Keratinocyte (primary cell): ENCODE data around the gene RPRD1B. TPM values are rescaled to one million over a fixed set of nuclear protein-coding genes. Genes with fewer than 3 reads are reported as not detected.

Experiments
- DNase-seq: peaks from one replicate; pipeline ENCODE4 v3.0.0-alpha.2; 2011; ENCODE audit warnings: low read depth, missing footprints, low spot score
- FAIRE-seq: peaks from 2 replicates; lab custom pipeline; 2011; peaks lifted over from hg19 to GRCh38; lab: Jason Lieb, UNC
- H2AFZ ChIP-seq: 2 replicates; pipeline ENCODE4 v1.6.0; 2012; ENCODE audit warnings: low read length, control low read depth, inconsistent platforms; ENCODE audit not compliant: control insufficient read depth
- H3K27ac ChIP-seq: 2 replicates; pipeline ENCODE4 v1.5.1; 2011; ENCODE audit warnings: low read length; ENCODE audit not compliant: control insufficient read depth, insufficient read depth
- H3K27me3 ChIP-seq: 3 replicates; pipeline ENCODE4 v1.6.0; 2011; ENCODE audit warnings: low read length; ENCODE audit not compliant: control insufficient read depth, insufficient read depth; ENCODE audit errors: extremely low read depth
- H3K36me3 ChIP-seq, 2 experiments: 2 replicates in 1 of 2; 3 replicates in 1 of 2; pipeline ENCODE4 v1.5.1; 2011; ENCODE audit warnings: low read length in 2 of 2, mild to moderate bottlenecking in 1 of 2; ENCODE audit not compliant: control insufficient read depth in 2 of 2, insufficient read depth in 2 of 2; ENCODE audit errors: extremely low read depth in 1 of 2
- H3K4me1 ChIP-seq: 3 replicates; pipeline ENCODE4 v1.5.1; 2011; ENCODE audit warnings: low read length; ENCODE audit not compliant: control insufficient read depth, insufficient read depth; ENCODE audit errors: extremely low read depth
- H3K4me2 ChIP-seq: 3 replicates; pipeline ENCODE4 v1.6.0; 2011; ENCODE audit warnings: low read depth, low read length; ENCODE audit not compliant: control insufficient read depth, insufficient read depth; ENCODE audit errors: extremely low read depth
- H3K4me3 ChIP-seq, 3 experiments: fragments of 200-600 bp in 1 of 3; sonication (generic) in 1 of 3; 2 replicates in 2 of 3; 3 replicates in 1 of 3; pipeline ENCODE4 v1.5.1; 2011 to 2016; ENCODE audit warnings: low read length in 3 of 3, mild to moderate bottlenecking in 3 of 3, control low read depth in 2 of 3, inconsistent platforms in 1 of 3, low read depth in 1 of 3, mixed read lengths in 1 of 3, mixed run types in 1 of 3, moderate library complexity in 1 of 3; ENCODE audit not compliant: control insufficient read depth in 2 of 3, insufficient read depth in 2 of 3; ENCODE audit errors: extremely low read depth in 1 of 3
- H3K79me2 ChIP-seq: 2 replicates; pipeline ENCODE4 v1.6.0; 2012; ENCODE audit warnings: low read length; ENCODE audit not compliant: control insufficient read depth, insufficient read depth
- H3K9ac ChIP-seq: 3 replicates; pipeline ENCODE4 v1.6.0; 2011; ENCODE audit warnings: low read length; ENCODE audit not compliant: control insufficient read depth, insufficient read depth; ENCODE audit errors: extremely low read depth
- H3K9me1 ChIP-seq: 3 replicates; pipeline ENCODE4 v1.6.0; 2011; ENCODE audit warnings: low read length; ENCODE audit not compliant: control insufficient read depth, insufficient read depth; ENCODE audit errors: extremely low read depth
- H3K9me3 ChIP-seq: 2 replicates; pipeline ENCODE4 v1.5.1; 2012; ENCODE audit warnings: low read depth, low read length; ENCODE audit not compliant: control insufficient read depth
- H4K20me1 ChIP-seq: 3 replicates; pipeline ENCODE4 v1.6.0; 2011; ENCODE audit warnings: low read length; ENCODE audit not compliant: control insufficient read depth, insufficient read depth; ENCODE audit errors: extremely low read depth
- EZH2 ChIP-seq: IDR thresholded peaks from one replicate; pipeline ENCODE4 v1.6.1; 2012; ENCODE audit warnings: inconsistent platforms, mild to moderate bottlenecking, low read length, moderate library complexity
- dilution Hi-C: fragments of 300-500 bp; cut with MboI; formaldehyde crosslinking; loops from one replicate; pipeline ENCODE4 v1.7.0; 2020; ENCODE audit warnings: low sequenced_read_pairs; ENCODE audit not compliant: extremely low pct_ligation_motif_present
- polyA plus RNA-seq, 5 experiments: library from polyadenylated mRNA; depleted of rRNA in 3 of 5; stranded (reverse) in 3 of 5; stranded (forward) in 1 of 5; unstranded in 1 of 5; fragments of >200 nt; gene quantifications; 1 replicate in 1 of 5; 2 replicates in 3 of 5; 3 replicates in 1 of 5; pipeline versions ENCODE4 v1.2.1 to v1.2.3, GENCODE V29; 2011 to 2012; ENCODE audit warnings: missing spikeins in 2 of 5, low read depth in 1 of 5, low replicate concordance in 1 of 5
- TF ChIP-seq, protein P1 (sequence below), 3 experiments: IDR thresholded peaks in 1 of 3; conservative IDR thresholded peaks in 1 of 3; optimal IDR thresholded peaks in 1 of 3; 2 replicates in 2 of 3; 3 replicates in 1 of 3; pipeline versions ENCODE3 to v1.5.1; 2011; ENCODE audit warnings: low read length in 3 of 3, mild to moderate bottlenecking in 3 of 3, moderate library complexity in 2 of 3, control low read depth in 1 of 3, inconsistent platforms in 1 of 3; ENCODE audit not compliant: insufficient read depth in 2 of 3; ENCODE audit errors: extremely low read depth in 1 of 3

Gene RPRD1B
- polyA plus RNA-seq, 1 donor (not counting 4 experiments of a cell fraction or from before 2014, with no cell fraction given): 19.9 TPM

DNA sequence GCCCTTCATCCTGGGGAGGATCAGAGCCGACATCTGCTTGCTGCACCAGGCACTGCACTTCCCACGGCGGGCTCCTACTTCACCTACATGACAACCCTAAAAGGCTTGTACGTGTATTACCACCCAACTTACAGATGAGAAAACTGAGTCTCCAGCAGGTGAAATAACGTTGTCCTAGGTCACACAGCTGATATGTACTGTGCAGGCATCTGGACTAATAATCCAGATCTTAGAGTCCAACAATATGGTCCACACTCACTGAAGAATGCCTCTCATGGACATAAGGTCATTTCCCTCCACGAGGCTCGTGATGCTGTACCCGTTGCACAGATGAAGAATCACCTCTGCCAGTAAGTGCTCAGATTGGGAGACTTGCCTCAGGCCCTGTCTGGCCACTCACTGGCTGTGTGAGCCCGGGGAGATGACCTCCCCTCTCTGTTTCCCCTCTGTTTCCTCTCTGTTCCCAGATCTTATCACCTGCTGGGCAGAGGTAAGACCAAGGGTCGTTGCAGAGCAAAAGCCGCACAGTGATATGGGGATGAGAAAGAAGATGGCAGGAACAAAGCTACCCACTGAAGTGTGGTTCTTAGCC, 99.5 kb downstream of the RPRD1B start:
- Histone ChIP-seq H3K9ac (no peak overlapping the region), H3K9me3 (no peaks in the 10 kb centered on the region), H4K20me1 (no peaks in the 10 kb centered on the region), H3K4me2 (no peak overlapping the region), H3K4me1 (peaks cover 13% of the 10 kb centered on the region), H3K27ac (no peak overlapping the region), H3K79me2 (no peaks in the 10 kb centered on the region), H3K4me3 (no peak overlapping the region), H2AFZ (no peak overlapping the region), H3K27me3 (no peaks in the 10 kb centered on the region), H3K9me1 (no peaks in the 10 kb centered on the region), H3K36me3 (peaks cover 0 to 2% of the 10 kb centered on the region in 2 experiments)
- FAIRE-seq (no peak), DNase-seq (no peak)
- no peak for TF ChIP-seq EZH2
- TF ChIP-seq, protein P1, sequence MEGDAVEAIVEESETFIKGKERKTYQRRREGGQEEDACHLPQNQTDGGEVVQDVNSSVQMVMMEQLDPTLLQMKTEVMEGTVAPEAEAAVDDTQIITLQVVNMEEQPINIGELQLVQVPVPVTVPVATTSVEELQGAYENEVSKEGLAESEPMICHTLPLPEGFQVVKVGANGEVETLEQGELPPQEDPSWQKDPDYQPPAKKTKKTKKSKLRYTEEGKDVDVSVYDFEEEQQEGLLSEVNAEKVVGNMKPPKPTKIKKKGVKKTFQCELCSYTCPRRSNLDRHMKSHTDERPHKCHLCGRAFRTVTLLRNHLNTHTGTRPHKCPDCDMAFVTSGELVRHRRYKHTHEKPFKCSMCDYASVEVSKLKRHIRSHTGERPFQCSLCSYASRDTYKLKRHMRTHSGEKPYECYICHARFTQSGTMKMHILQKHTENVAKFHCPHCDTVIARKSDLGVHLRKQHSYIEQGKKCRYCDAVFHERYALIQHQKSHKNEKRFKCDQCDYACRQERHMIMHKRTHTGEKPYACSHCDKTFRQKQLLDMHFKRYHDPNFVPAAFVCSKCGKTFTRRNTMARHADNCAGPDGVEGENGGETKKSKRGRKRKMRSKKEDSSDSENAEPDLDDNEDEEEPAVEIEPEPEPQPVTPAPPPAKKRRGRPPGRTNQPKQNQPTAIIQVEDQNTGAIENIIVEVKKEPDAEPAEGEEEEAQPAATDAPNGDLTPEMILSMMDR (optimal IDR thresholded peaks at IDR 0.05 in 1 of 3, IDR thresholded peaks at IDR 0.05 in 1 of 3, conservative IDR thresholded peaks at IDR 0.05 in 1 of 3; ENCODE audit: extremely low read depth in 1 of 3, insufficient read depth in 2 of 3, low read length in 3 of 3): no peak
- dilution Hi-C loops: no loop called here

DNA sequence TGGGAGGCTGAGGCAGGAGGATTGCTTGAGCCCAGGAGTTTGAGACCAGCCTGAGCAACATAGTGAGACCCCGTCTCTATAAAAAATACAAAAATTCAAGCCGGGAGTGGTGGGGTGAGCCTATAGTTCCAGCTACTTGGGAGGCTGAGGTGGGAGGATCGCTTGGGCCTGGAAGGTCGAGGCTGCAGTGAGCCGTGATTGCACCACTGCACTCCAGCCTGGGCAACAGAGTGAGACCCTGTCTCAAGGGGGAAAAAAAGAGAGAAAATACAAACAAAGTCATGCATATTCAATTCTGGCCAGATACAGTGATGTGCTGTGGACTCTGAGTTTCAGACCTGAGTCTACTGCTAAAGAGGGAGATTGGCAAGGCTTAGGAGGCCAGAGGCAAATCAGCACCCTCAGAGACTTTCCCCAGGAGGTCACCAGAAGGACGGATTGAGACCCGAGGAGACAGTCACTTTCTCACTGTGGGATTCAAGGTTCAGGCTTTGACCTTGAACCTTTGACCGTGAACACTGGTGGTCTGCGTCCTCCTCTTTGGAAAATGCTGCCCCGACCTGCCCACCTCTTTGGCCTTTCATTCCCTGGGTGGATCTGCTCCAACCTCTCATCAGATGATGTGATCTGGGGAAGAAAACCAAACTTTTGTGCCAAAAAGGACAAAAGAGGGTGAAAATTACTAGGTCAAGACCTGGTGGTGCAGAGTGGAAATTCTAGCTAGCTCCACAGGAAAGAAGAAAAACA, 100.3 kb downstream of the RPRD1B start:
- H3K9me3 ChIP-seq: no peaks in the 10 kb centered on the region
- H3K4me2 ChIP-seq: no peak overlapping the region
- H3K9me1 ChIP-seq: no peaks in the 10 kb centered on the region
- no peaks in the 10 kb centered on the region for H4K20me1 ChIP-seq
- TF ChIP-seq, protein P1 (optimal IDR thresholded peaks at IDR 0.05 in 1 of 3, IDR thresholded peaks at IDR 0.05 in 1 of 3, conservative IDR thresholded peaks at IDR 0.05 in 1 of 3; ENCODE audit: extremely low read depth in 1 of 3, insufficient read depth in 2 of 3, low read length in 3 of 3): no peak
- no peak for TF ChIP-seq EZH2
- no peak overlapping the region for H3K4me3 ChIP-seq
- dilution Hi-C loops: no loop called here
- H3K4me1 ChIP-seq: peaks cover 13% of the 10 kb centered on the region
- no peak overlapping the region for H3K27ac ChIP-seq
- H3K27me3 ChIP-seq: no peaks in the 10 kb centered on the region
- no peak overlapping the region for H3K9ac ChIP-seq
- peaks cover 0 to 2% of the 10 kb centered on the region in 2 experiments for H3K36me3 ChIP-seq
- FAIRE-seq (no peak), DNase-seq (no peak)
- H3K79me2 ChIP-seq: no peaks in the 10 kb centered on the region
- H2AFZ ChIP-seq: no peak overlapping the region
